Spleen (tissue), 11 donors: ENCODE measurements around the gene CAMK1G. TPM values are rescaled to one million over a fixed set of nuclear protein-coding genes. Genes with fewer than 3 reads are reported as not detected.

Experiments
- DNase-seq: peaks from one replicate; pipeline ENCODE4 v3.0.0-alpha.2; 2020
- H3K27ac ChIP-seq, 8 donors: fragments of 200-600 bp; sonication (generic) in 7 of 8; 1 replicate in 4 of 8; 2 replicates in 4 of 8; pipeline versions ENCODE4 v1.5.0 to v1.8.0; 2016 to 2021; ENCODE audit warnings: inconsistent platforms in 4 of 8, mild to moderate bottlenecking in 4 of 8, moderate library complexity in 1 of 8
- H3K27me3 ChIP-seq, 7 donors: fragments of 200-600 bp; sonication (generic) in 6 of 7; replicated peaks in 1 of 7; 1 replicate in 4 of 7; 2 replicates in 3 of 7; pipeline versions ENCODE4 v1.5.0 to v1.8.0; 2016 to 2021; ENCODE audit warnings: inconsistent platforms in 3 of 7, mild to moderate bottlenecking in 1 of 7
- H3K36me3 ChIP-seq, 6 donors: fragments of 200-600 bp; sonication (generic) in 5 of 6; 1 replicate in 4 of 6; 2 replicates in 2 of 6; pipeline versions ENCODE4 v1.5.0 to v1.8.0; 2016 to 2021; ENCODE audit warnings: inconsistent platforms in 2 of 6
- H3K4me1 ChIP-seq, 6 donors: fragments of 200-600 bp; sonication (generic) in 5 of 6; 1 replicate in 3 of 6; 2 replicates in 3 of 6; pipeline versions ENCODE4 v1.5.0 to v1.8.0; 2016 to 2021; ENCODE audit warnings: inconsistent platforms in 3 of 6
- H3K4me3 ChIP-seq, 8 donors: fragments of 200-600 bp; sonication (generic) in 7 of 8; 1 replicate in 4 of 8; 2 replicates in 4 of 8; pipeline versions ENCODE4 v1.5.0 to v1.8.0; 2016 to 2021; ENCODE audit warnings: inconsistent platforms in 4 of 8, mild to moderate bottlenecking in 4 of 8, moderate library complexity in 2 of 8
- H3K9me3 ChIP-seq, 8 donors: fragments of 200-600 bp; sonication (generic) in 7 of 8; 1 replicate in 4 of 8; 2 replicates in 4 of 8; pipeline versions ENCODE4 v1.5.0 to v1.8.0; 2016 to 2021; ENCODE audit warnings: inconsistent platforms in 4 of 8
- POLR2A ChIP-seq, 3 donors: fragments of 450-650 bp; IDR thresholded peaks; one replicate each; pipeline ENCODE4 v1.5.1; 2017; ENCODE audit warnings: antibody characterized with exemption in 3 of 3, mild to moderate bottlenecking in 1 of 3
- POLR2AphosphoS5 ChIP-seq, 3 donors: sonication (generic); formaldehyde crosslinking; IDR thresholded peaks; one replicate each; pipeline ENCODE4 v1.5.1; 2017; ENCODE audit warnings: antibody characterized with exemption in 3 of 3
- WGBS, 5 donors: extraction: QIAGEN DNeasy Blood & Tissue Kit in 3 of 5; methylation state at CpG; one replicate each; pipeline versions ENCODE4 v1.1.5 to v1.1.7; 2013 to 2018; 5-methylcytosine and 5-hydroxymethylcytosine counted together
- intact Hi-C: fragments of 100-400 bp; cut with DNase I; formaldehyde crosslinking; loops from one replicate; pipeline ENCODE4 v1.15.0; 2023; ENCODE audit warnings: low total_unique reads
- polyA plus RNA-seq, 3 donors: library from polyadenylated mRNA; stranded (reverse); fragments of 200-250 nt; gene quantifications; one replicate each; pipeline ENCODE4 v1.2.1, GENCODE V29; 2013
- total RNA-seq, 7 donors: library from RNA; depleted of rRNA in 3 of 7; stranded (reverse); fragments of >200 nt in 3 of 7; fragmentation: NEBNext Ultra II Directional in 4 of 7; extraction: Animal tissue kit (Norgen Biotek cat#: 25700) in 4 of 7; gene quantifications; one replicate each; pipeline versions ENCODE4 v1.1.0 to v1.2.1, GENCODE V29; 2016 to 2021
- TF ChIP-seq, protein P1 (sequence below), 11 experiments: fragments of 200-600 bp in 7 of 11; fragments of 450-650 bp in 4 of 11; sonication (generic) in 4 of 11; IDR thresholded peaks in 8 of 11; conservative IDR thresholded peaks in 3 of 11; 1 replicate in 7 of 11; 2 replicates in 4 of 11; pipeline versions ENCODE4 v1.4.0 to v1.8.0; 2016 to 2021; ENCODE audit warnings: antibody characterized with exemption in 11 of 11, inconsistent platforms in 4 of 11, mild to moderate bottlenecking in 1 of 11
- donor health status: healthy with polysubstance abuse.
- donor health status: DM: no; HTN: no; CAD: no; lungs with moderate emphysema.
- donor health status: DM: no; HTN: no; CAD: no.
- donor health status: Bipolar disorder and iron deficiency.
- donor health status: healthy.
- donor health status: DM: no; HTN: no; CAD: no.
- donor health status: DM: yes; HTN: yes; CAD: no.

CAMK1G gene
- total and polyA plus RNA-seq, 10 donors = 0.68 to 12.2 (median 3.0) TPM

DNA sequence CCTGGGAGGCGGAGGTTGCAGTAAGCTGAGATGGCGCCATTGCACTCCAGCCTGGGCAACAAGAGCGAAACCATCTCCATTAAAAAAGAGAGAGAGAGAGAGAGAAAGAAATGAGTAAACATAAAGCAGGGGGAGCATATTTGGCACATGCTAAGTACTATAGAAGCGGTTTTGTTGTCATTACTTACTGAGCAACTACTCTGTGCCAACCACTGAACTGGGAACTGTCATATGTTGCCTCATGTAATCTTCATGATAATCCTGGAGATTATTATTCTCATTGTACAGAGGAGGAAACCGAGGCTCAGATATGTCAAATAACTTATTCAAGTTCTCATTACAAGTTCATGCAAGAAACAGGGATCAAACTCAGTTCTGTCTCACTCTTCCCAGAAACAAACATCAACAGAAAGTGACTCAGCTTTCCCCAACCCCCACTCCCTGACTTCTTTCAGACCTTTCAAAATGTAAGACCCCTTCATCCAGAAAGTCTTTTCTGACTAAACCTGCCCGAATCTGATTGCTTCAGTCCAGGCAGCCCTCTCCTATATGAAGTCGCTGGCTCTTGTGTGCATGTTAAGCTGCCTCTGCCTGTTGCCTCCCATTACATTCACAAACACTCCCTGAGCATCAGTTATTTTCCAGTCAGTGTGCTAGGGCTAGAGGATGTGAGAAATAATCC lies 45.2 kb downstream of the CAMK1G start:
- H3K27me3 ChIP-seq = peaks cover 0 to 29% (median 5%) of the 10 kb centered on the region in 7 donors
- WGBS, 5 donors = 73 to 88% (median 81%) methylated on average over 7 of the region's 7 CpGs

DNA sequence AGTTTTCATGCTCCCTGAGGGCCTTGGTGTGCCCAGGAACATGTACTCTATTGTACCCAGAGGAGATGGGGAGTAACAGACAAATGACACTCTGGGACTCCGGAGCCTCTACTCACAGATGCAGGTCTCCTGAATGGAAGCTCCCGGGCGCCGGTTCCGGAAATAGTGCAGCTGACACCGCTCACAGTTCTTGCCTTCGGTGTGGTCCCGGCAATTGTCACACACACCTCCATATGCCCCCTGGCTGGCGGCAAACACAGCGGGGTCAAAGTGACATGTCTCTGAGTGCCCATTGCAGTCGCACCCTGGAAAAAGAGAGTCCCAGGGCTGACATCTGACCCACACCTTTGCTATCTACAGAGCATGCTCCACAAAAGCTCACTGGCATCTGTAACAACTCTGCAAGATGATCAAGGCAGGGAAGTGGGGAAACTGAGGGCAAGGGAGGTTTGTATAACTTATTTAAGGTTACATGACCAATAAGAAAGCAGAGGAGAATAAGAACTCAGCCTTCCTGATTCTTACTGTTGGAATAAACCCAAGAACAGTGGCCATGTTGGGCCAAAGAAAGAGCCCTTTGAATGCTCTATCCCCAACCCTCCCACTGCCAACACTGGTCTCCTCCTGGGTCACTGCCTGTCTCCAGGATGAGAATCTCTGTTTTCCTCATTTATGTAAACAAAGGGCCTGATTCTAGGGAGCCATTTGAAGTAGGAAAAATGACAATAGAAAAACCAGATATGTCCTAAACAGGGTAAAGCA lies 46.3 kb downstream of the CAMK1G start:
- 91 to 97% (median 95%) methylated on average over 11 of the region's 11 CpGs for WGBS, 5 donors
- peaks cover 0 to 29% (median 5%) of the 10 kb centered on the region in 7 donors for H3K27me3 ChIP-seq
- H3K4me3 ChIP-seq = no peak overlapping the region
- intact Hi-C loops = loop anchor here (10.0 kb wide), 1 partner anchor 55 kb away; no protein-coding TSS in a partner anchor
- no peak overlapping the region for H3K27ac ChIP-seq
- H3K36me3 ChIP-seq = no peaks in the 10 kb centered on the region
- TF ChIP-seq, protein P1, sequence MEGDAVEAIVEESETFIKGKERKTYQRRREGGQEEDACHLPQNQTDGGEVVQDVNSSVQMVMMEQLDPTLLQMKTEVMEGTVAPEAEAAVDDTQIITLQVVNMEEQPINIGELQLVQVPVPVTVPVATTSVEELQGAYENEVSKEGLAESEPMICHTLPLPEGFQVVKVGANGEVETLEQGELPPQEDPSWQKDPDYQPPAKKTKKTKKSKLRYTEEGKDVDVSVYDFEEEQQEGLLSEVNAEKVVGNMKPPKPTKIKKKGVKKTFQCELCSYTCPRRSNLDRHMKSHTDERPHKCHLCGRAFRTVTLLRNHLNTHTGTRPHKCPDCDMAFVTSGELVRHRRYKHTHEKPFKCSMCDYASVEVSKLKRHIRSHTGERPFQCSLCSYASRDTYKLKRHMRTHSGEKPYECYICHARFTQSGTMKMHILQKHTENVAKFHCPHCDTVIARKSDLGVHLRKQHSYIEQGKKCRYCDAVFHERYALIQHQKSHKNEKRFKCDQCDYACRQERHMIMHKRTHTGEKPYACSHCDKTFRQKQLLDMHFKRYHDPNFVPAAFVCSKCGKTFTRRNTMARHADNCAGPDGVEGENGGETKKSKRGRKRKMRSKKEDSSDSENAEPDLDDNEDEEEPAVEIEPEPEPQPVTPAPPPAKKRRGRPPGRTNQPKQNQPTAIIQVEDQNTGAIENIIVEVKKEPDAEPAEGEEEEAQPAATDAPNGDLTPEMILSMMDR (IDR thresholded peaks at IDR 0.05 in 8 of 11, conservative IDR thresholded peaks at IDR 0.05 in 3 of 11) = no peak
- TF ChIP-seq POLR2AphosphoS5 (IDR thresholded peaks at IDR 0.05) = no peak
- no peak for TF ChIP-seq POLR2A (IDR thresholded peaks at IDR 0.05)
- no peak for DNase-seq
- peaks cover 4 to 43% (median 25%) of the 10 kb centered on the region in 6 donors for H3K4me1 ChIP-seq
- H3K9me3 ChIP-seq = no peaks in the 10 kb centered on the region

More for the DNA sequence above, 45.2 kb downstream of the CAMK1G start:
- intact Hi-C loops = loop anchor here (10.0 kb wide), 1 partner anchor 54 kb away; no protein-coding TSS in a partner anchor
- H3K36me3 ChIP-seq = no peaks in the 10 kb centered on the region
- TF ChIP-seq POLR2A (IDR thresholded peaks at IDR 0.05) (no peak), POLR2AphosphoS5 (IDR thresholded peaks at IDR 0.05) (no peak)
- TF ChIP-seq, protein P1 (IDR thresholded peaks at IDR 0.05 in 8 of 11, conservative IDR thresholded peaks at IDR 0.05 in 3 of 11) = no peak
- H3K9me3 ChIP-seq = no peaks in the 10 kb centered on the region
- H3K4me3 ChIP-seq = no peak overlapping the region
- peaks cover 4 to 43% (median 25%) of the 10 kb centered on the region in 6 donors for H3K4me1 ChIP-seq
- no peak for DNase-seq
- H3K27ac ChIP-seq = no peak overlapping the region

DNA sequence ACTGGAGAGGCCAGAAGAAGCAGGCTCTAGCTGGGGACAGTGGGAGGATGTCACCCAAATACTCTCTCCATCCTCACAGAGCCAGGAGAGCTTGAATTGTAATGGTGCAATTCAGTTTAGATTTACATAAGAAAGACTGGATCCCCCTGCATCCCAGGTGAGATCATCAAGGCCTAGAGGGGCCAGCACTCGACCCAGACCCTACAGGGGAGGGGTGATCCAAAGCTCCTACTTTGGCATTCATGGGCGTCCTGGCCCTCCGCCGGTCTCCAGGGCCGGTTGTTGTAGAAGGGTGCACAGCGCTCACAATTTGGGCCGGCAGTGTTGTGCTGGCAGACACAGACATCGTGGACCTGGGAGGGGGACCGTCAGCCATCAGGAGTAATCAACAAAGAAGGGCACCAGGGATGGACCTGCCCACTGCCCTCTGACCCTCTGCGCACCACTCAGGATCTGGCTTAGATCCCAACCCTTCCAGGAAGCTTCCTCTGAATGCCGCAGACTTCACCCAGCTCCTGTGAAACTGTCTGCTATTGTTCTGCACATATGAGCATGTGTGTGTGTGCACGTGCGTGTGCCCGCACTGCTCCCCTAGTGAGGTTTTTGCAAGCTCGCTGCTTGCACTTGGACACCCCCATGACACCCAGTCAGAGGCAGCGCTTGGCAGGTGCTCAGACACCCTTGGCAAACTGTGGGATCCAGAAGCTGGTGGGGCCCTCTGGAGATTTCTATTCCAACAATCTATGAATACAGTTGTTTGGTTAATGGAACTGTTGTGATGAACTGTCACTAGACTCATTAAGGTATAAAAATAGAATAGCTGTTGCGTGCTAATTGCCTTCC lies 47.1 kb downstream of the CAMK1G start:
- no peak overlapping the region for H3K27ac ChIP-seq
- 62 to 71% (median 71%) methylated on average over 17 of the region's 17 CpGs for WGBS, 5 donors
- intact Hi-C loops = no loop called here
- no peak for DNase-seq
- no peak overlapping the region for H3K4me3 ChIP-seq
- no peaks in the 10 kb centered on the region for H3K36me3 ChIP-seq
- peaks cover 4 to 36% (median 21%) of the 10 kb centered on the region in 6 donors for H3K4me1 ChIP-seq
- peaks cover 0 to 29% (median 5%) of the 10 kb centered on the region in 7 donors for H3K27me3 ChIP-seq
- TF ChIP-seq, protein P1 (IDR thresholded peaks at IDR 0.05 in 8 of 11, conservative IDR thresholded peaks at IDR 0.05 in 3 of 11) = no peak
- TF ChIP-seq POLR2AphosphoS5 (IDR thresholded peaks at IDR 0.05) (no peak), POLR2A (IDR thresholded peaks at IDR 0.05) (no peak)
- no peaks in the 10 kb centered on the region for H3K9me3 ChIP-seq
